ENCODE data around the gene CSF2RB.

The CSF2RB gene

GRCh38 chr22:36955691-36956090, 42.3 kb downstream of the CSF2RB start:
- ATAC-seq (ENCODE audit: low read depth) = no peak
- no peaks in the 10 kb centered on the region for H3K4me1 ChIP-seq (ENCODE audit: insufficient read depth, poor library complexity, severe bottlenecking)
- no peaks in the 10 kb centered on the region for H3K27me3 ChIP-seq (ENCODE audit: insufficient read depth, poor library complexity, severe bottlenecking)
- no peak overlapping the region for H3K4me3 ChIP-seq (ENCODE audit: severe bottlenecking)
- DNase-seq (ENCODE audit: low spot score) = no peak
- H3K27ac ChIP-seq (ENCODE audit: poor library complexity, severe bottlenecking) = no peak overlapping the region
- TF ChIP-seq CTCF (IDR thresholded peaks at IDR 0.05; ENCODE audit: poor library complexity, severe bottlenecking) = no peak
- no peaks in the 10 kb centered on the region for H3K9me3 ChIP-seq (ENCODE audit: severe bottlenecking)
- H3K36me3 ChIP-seq (ENCODE audit: low read depth) = no peaks in the 10 kb centered on the region

GRCh38 chr22:36958366-36958765, 44.9 kb downstream of the CSF2RB start:
- H3K4me1 ChIP-seq (ENCODE audit: insufficient read depth, poor library complexity, severe bottlenecking) = no peaks in the 10 kb centered on the region
- no peak overlapping the region for H3K4me3 ChIP-seq (ENCODE audit: severe bottlenecking)
- ATAC-seq (ENCODE audit: low read depth) (no peak), DNase-seq (ENCODE audit: low spot score) (no peak)
- no peaks in the 10 kb centered on the region for H3K27me3 ChIP-seq (ENCODE audit: insufficient read depth, poor library complexity, severe bottlenecking)
- H3K36me3 ChIP-seq (ENCODE audit: low read depth) = no peaks in the 10 kb centered on the region
- H3K27ac ChIP-seq (ENCODE audit: poor library complexity, severe bottlenecking) = no peak overlapping the region
- no peaks in the 10 kb centered on the region for H3K9me3 ChIP-seq (ENCODE audit: severe bottlenecking)
- no peak for TF ChIP-seq CTCF (IDR thresholded peaks at IDR 0.05; ENCODE audit: poor library complexity, severe bottlenecking)

- H3K4me1 ChIP-seq (ENCODE audit: insufficient read depth, poor library complexity, severe bottlenecking) = no peaks in the 10 kb centered on the region
- TF ChIP-seq CTCF (IDR thresholded peaks at IDR 0.05; ENCODE audit: poor library complexity, severe bottlenecking) = no peak
These were observed 48.2 kb downstream of the CSF2RB start for GRCh38 chr22:36961626-36962025.

GRCh38 chr22:36963302-36963701, 49.9 kb downstream of the CSF2RB start:
- Histone ChIP-seq H3K4me3 (ENCODE audit: severe bottlenecking) (no peak overlapping the region), H3K27ac (ENCODE audit: poor library complexity, severe bottlenecking) (no peak overlapping the region), H3K36me3 (ENCODE audit: low read depth) (no peaks in the 10 kb centered on the region), H3K4me1 (ENCODE audit: insufficient read depth, poor library complexity, severe bottlenecking) (no peaks in the 10 kb centered on the region), H3K27me3 (ENCODE audit: insufficient read depth, poor library complexity, severe bottlenecking) (no peaks in the 10 kb centered on the region), H3K9me3 (ENCODE audit: severe bottlenecking) (no peaks in the 10 kb centered on the region)
- ATAC-seq (ENCODE audit: low read depth) = no peak
- DNase-seq (ENCODE audit: low spot score) = no peak
- no peak for TF ChIP-seq CTCF (IDR thresholded peaks at IDR 0.05; ENCODE audit: poor library complexity, severe bottlenecking)

More at GRCh38 chr22:36961626-36962025, 48.2 kb downstream of the CSF2RB start:
- H3K36me3 ChIP-seq (ENCODE audit: low read depth) = no peaks in the 10 kb centered on the region
- H3K4me3 ChIP-seq (ENCODE audit: severe bottlenecking) = no peak overlapping the region
- DNase-seq (ENCODE audit: low spot score) = no peak
- ATAC-seq (ENCODE audit: low read depth) = no peak
- H3K27ac ChIP-seq (ENCODE audit: poor library complexity, severe bottlenecking) = no peak overlapping the region
- no peaks in the 10 kb centered on the region for H3K9me3 ChIP-seq (ENCODE audit: severe bottlenecking)
- no peaks in the 10 kb centered on the region for H3K27me3 ChIP-seq (ENCODE audit: insufficient read depth, poor library complexity, severe bottlenecking)

- Histone ChIP-seq H3K27ac (ENCODE audit: poor library complexity, severe bottlenecking) (no peak overlapping the region), H3K9me3 (ENCODE audit: severe bottlenecking) (no peaks in the 10 kb centered on the region), H3K36me3 (ENCODE audit: low read depth) (no peaks in the 10 kb centered on the region), H3K4me1 (ENCODE audit: insufficient read depth, poor library complexity, severe bottlenecking) (no peaks in the 10 kb centered on the region), H3K27me3 (ENCODE audit: insufficient read depth, poor library complexity, severe bottlenecking) (no peaks in the 10 kb centered on the region), H3K4me3 (ENCODE audit: severe bottlenecking) (no peak overlapping the region)
- no peak for DNase-seq (ENCODE audit: low spot score)
- TF ChIP-seq CTCF (IDR thresholded peaks at IDR 0.05; ENCODE audit: poor library complexity, severe bottlenecking) = no peak
- no peak for ATAC-seq (ENCODE audit: low read depth)
These were observed 50.7 kb downstream of the CSF2RB start for GRCh38 chr22:36964106-36964505.
